ENCODE data around the gene NLE1.
"Not testable (repeated sequence)": the region's sequence is repeated elsewhere in the genome, so short reads cannot be mapped to it uniquely, and the experiment has no call there.

Gene NLE1

GRCh38 chr17:35162755-35163154, 20.7 kb upstream of the NLE1 start:
- no peak for DNase-seq (ENCODE audit: low read depth in 1 of 2, low spot score in 1 of 2)

DNA sequence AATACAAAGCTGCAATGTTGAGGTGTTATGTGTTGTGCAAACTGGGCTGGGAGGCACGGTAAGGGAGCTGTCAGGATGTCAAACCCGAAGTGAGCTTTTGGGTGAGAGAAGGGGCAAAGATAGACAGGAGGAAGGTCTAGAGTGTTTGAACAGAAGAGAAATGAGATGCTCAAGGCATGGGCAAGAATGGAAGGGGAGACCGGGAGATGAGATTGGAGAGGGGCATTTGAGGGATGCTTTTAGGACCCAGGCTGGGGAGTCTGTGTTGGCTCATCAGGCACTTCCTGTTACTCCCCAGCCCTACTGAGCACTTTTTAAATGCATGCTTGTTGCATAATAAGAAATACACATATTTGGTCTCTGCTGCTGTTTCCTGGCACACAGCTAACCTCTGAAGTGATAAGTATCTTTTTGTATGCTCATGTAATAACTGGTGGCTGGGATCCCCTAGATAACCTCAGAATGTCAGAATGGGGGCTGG, 19.2 kb upstream of the NLE1 start:
- DNase-seq (ENCODE audit: low read depth in 1 of 2, low spot score in 1 of 2) = no peak

DNA sequence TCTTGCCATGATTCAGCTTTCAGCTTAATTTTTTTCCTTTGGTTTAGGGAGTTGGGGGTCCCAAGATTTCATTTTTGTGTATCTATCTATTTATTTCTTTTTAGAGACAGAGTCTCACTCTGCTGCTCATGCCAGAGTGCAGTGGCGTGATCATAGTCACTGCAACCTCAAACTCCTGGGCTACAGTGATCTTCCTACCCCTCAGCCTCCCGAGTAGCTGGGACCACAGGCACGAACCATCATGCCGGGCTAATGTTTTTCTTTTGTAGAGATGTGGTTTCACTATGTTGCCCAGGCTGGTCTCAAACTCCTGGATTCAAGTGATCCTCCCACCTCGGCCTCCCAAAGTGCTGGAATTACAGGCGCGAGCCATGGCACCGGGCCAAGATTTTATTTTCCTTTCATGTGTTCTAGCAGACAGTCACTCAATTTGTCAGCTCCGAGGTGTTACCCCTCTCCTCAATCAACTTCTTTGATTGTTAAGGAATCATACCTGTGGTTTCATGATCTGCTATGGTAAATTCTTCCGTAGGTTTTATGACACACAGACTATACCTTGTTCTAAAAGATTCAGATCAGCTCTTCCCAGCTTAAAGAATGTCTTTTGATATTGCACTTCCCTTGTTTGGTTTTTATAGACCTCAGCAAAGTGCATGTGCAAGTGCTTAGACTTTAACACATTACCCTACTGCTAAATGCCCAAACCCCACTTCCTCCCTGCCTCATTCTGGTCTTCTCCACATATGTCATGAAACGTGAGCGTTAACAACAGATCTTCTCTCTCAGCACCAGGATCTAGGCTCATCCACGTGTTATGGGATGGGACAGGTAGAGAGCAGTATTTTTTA, 18.5 kb upstream of the NLE1 start:
- DNase-seq (ENCODE audit: low read depth in 1 of 2, low spot score in 1 of 2) = no peak

GRCh38 chr17:35159940-35160339, 17.8 kb upstream of the NLE1 start:
- no peak for DNase-seq (ENCODE audit: low read depth in 1 of 2, low spot score in 1 of 2)

DNA sequence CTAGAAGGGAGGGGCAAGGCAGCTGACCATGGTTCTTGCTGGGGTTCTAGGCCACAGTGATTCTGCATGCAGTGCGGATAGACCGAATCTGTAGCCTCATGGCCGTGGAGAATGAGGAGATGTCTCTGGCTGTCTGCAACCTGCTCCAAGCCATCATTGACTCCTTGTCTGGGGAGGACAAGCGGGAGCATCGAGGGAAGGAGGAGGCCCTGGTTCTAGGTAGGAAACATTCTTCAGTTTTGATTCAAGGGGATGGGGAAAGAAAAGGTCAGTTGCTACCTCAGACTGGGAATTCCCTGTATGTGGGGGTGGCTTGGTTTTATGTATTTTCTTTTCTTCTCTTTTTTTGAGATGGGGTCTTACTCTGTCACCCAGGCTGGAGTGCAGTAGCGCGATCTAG, 13.1 kb upstream of the NLE1 start:
- no peak for DNase-seq (ENCODE audit: low read depth in 1 of 2, low spot score in 1 of 2)

GRCh38 chr17:35154196-35155165, 12.4 kb upstream of the NLE1 start:
- no peak for DNase-seq (ENCODE audit: low read depth in 1 of 2, low spot score in 1 of 2)

DNA sequence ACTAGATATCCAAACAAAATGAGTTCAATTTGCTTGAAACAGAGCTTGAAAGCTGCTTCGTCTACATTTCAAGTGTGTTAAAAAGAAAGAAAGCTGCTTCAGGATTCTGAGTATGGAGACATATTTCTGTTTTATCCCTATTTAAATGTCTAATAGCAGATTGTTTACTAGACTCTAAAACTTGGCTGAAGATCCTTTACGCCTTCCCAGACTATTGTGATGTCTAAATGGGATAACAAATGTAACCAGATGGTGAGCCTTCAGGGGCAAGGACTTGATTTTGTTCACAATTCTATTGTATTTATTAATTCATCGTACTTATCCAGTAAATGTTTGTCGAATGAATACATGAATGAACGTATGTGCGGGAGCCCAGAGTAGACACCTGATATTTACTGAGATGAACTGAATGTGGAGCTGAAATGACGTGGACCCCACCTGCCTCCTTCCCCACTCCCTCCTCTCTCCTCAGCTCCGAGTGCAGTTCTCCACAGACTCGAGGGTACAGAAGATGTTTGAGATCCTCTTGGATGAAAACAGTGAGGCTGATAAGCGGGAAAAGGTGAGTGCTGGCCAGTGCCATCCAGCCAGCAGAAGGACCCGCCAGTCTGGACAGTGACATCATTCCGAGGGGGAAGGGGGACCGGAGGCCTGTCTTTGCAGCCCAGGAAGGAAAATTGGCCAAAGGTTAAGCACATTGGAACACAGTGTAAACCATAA, 10.5 kb upstream of the NLE1 start:
- no peak for DNase-seq (ENCODE audit: low read depth in 1 of 2, low spot score in 1 of 2)

DNA sequence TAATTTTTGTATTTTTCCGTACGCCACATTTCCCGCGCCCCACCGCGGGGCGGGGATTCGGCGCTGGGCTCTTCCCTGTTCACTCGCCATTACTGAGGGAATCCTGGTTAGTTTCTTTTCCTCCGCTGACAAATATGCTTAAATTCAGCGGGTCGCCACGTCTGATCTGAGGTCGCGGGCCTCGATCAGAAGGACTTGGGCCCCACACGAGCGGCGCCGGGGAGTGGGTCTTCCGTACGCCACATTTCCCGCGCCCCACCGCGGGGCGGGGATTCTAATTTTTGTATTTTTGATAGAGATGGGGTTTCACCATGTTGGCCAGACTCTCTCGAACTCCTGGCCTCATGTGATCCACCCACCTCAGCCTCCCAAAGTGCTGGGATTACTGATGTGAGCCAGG, 9.0 kb upstream of the NLE1 start:
- DNase-seq (ENCODE audit: low read depth in 1 of 2, low spot score in 1 of 2) = not testable (repeated sequence)

GRCh38 chr17:35149941-35150340, 7.8 kb upstream of the NLE1 start:
- no peak for DNase-seq (ENCODE audit: low read depth in 1 of 2, low spot score in 1 of 2)

DNA sequence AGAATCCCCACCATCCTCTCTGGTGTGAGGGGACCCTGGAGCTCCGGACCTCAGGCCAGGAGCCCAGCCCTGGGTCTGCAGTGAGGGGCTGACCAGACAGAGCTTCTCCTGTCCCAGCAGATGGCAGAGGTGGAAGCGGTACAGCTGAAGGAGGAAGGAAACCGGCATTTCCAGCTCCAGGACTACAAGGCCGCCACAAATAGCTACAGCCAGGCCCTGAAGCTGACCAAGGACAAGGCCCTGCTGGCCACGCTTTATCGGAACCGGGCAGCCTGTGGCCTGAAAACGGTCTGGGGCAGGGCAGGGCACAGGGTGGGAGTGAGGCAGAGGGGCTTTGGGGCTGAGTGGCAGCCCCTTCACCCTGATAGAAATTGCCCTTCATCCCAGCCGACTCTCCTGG, 6.0 kb upstream of the NLE1 start:
- DNase-seq (ENCODE audit: low read depth in 1 of 2, low spot score in 1 of 2) = no peak

- no peak for DNase-seq (ENCODE audit: low read depth in 1 of 2, low spot score in 1 of 2)
These were observed 5.3 kb upstream of the NLE1 start, which contains the start of gene UNC45B for GRCh38 chr17:35147375-35147905. Gene UNC45B (plus strand): TSS chr17:35147817. CDS start chr17:35148264, 447 bp downstream.

DNA sequence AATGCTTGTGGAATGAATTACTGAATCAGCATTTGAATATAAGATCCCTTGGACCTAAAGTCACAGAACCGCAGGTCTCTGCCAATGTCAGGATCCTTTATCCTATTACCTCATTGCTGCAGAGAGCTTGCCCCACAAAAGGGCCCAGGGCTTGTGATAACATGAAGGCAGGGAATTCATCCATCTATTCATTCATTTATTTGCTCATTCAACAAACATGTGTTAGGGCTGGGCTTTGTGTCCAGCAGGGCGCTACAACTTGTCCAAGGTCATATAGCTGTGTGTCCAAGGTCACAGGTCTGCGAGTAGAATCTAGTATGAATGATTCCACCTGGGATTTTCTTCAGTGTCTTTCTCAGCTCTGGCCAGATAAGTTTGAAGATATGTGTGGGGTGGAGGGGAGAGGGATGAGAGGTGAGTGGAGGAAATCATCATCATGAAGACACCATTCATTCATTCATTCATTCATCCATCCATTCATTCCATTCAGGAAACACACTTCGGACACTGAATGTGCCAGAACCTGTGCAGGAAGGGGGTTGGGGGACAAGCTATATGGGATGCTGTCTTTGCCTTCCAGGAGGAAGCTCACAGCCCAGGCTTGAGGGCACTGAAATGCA, 4.2 kb upstream of the NLE1 start:
- no peak for DNase-seq (ENCODE audit: low read depth in 1 of 2, low spot score in 1 of 2)

GRCh38 chr17:35144840-35145239, 2.7 kb upstream of the NLE1 start:
- DNase-seq (ENCODE audit: low read depth in 1 of 2, low spot score in 1 of 2) = no peak

- DNase-seq (ENCODE audit: low read depth in 1 of 2, low spot score in 1 of 2) = no peak
These were observed 329 bp upstream of the NLE1 start for GRCh38 chr17:35142467-35142796.

DNA sequence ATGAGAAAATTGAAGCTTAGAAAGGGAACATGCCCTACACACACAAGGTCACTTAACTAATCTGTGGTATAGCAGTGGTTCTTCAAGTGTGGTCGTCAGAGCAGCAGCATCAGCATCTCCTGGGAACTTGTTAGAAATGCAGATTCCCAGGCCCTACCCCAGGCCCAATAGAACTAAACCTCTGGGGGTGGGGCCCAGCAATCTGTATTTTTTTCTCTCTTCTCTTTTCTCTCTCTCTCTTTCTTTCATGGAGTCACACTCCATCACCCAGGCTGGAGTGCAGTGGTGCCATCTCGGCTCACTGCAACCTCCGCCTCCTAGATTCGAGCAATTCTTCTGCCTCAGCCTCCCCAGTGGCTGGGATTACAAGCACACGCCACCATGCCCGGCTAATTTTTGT, 3.9 kb downstream of the NLE1 start:
- DNase-seq (ENCODE audit: low read depth in 1 of 2, low spot score in 1 of 2) = no peak

DNA sequence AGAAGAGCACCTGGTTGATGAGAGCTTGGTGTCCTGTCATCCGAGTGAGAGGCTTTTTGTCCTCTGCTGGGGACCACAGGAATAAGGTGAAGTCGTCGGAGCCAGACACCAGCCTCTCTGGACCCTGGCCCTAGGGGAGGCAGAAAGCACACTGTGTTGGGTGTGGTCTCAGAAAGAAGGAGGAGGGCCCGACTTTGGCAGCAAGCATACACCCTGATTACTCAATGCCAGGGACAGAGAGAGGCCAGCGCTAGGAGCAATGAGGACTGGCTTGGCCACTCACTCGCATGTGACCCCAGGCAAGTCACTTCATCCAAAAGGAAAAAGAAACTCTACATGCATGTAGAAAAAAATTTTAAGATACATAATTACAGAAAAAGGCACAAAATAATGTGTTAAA, 6.8 kb downstream of the NLE1 start:
- DNase-seq (ENCODE audit: low read depth in 1 of 2, low spot score in 1 of 2) = no peak

DNA sequence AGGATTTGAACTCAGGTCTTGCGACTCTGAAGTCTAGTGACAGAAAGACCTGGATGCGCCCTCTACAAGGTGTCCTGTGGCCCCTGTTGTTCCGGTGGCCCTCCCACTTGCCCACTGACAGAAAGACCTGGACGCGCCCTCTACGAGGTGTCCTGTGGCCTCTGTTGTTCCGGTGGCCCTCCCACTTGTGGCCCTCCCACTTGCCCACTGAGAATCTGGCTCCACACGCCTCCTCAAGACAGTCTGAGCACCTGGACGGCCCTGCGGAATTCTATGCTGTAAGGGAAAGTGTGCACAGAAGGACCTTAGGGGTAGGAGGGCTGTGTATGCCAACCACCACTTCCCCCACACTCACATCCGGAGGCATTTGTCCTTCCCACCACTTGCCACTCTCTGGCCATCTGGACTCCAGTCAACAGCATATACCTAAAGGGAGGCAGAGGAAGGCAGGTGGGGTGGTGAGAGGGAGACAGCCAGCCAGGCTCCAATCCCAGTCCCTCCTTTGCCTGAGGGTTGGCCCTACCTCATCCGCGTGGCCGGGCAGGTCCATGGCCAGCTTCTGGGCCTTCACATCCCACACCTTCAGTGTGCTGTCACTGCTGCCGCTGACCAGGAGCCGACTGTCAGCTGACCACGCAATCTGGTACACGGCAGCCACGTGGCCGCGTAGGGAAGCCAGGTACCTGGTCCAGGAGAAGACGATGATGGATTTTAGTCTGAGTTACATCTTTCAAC, 9.1 kb downstream of the NLE1 start:
- no peak for DNase-seq (ENCODE audit: low read depth in 1 of 2, low spot score in 1 of 2)

DNA sequence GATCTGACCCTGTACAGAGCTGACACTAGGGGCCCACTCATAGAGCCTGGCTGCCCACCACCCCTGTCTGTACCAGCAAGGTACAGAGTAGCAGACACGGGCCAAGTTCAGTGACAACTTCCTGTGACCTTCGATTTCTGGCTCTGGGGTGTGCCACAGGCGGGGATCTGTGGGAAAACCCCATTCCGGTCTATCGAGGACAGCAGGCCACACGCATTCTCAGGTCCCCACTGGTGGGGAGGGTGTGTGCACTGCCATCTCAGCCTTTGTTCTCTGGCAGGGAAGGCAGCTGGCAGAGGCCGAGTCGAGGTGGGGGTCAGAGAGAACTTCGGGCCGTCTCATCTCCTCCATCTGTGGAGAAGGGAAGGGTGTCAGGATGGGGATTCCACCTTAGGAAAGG, 10.0 kb downstream of the NLE1 start:
- no peak for DNase-seq (ENCODE audit: low read depth in 1 of 2, low spot score in 1 of 2)

DNA sequence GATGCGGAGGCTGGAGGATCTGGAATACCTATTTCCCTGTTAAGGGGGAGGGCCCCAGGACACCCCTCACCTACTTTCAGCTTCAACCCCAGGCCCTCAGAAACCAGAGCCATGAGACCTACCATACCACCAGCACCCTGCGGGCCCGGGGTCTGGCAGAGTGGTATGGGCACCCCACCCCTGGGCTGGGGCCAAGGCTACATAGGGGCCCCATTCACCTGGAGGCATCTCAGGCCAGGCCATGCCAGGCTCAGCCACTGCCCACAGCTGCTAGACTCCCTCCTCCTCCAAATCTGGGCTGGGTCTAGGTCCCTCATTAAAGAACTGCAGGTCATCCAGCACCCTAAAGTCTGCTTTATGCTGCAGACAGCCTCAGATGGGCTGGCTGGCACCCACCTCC, 11.7 kb downstream of the NLE1 start:
- DNase-seq (ENCODE audit: low read depth in 1 of 2, low spot score in 1 of 2) = no peak

GRCh38 chr17:35129973-35130351, 12.1 kb downstream of the NLE1 start:
- no peak for DNase-seq (ENCODE audit: low read depth in 1 of 2, low spot score in 1 of 2)
